ENCODE measurements around the gene LRRC4C.
"Not testable (repeated sequence)": the region's sequence is repeated elsewhere in the genome, so short reads cannot be mapped to it uniquely, and the experiment has no call there.

Gene LRRC4C

DNA sequence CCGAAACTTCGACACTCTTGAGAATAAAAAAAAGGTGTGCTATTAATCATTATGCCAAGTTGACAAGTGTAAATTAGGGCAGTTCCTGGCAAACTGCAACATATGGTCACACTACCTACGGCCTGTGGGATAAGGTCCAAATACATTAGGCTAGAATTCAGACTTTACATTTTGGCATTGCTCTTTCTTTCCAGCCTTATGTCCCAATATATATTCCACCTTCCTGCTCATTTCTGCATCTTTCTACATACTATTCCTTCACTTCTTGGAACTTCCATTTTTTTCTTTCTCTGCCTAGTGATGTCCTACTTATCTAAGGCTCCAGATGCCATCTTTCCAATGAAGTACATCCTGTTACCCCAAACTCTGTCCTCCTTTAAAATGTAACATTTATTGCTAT, 577.2 kb downstream of the LRRC4C start:
- TF ChIP-seq, protein P1, sequence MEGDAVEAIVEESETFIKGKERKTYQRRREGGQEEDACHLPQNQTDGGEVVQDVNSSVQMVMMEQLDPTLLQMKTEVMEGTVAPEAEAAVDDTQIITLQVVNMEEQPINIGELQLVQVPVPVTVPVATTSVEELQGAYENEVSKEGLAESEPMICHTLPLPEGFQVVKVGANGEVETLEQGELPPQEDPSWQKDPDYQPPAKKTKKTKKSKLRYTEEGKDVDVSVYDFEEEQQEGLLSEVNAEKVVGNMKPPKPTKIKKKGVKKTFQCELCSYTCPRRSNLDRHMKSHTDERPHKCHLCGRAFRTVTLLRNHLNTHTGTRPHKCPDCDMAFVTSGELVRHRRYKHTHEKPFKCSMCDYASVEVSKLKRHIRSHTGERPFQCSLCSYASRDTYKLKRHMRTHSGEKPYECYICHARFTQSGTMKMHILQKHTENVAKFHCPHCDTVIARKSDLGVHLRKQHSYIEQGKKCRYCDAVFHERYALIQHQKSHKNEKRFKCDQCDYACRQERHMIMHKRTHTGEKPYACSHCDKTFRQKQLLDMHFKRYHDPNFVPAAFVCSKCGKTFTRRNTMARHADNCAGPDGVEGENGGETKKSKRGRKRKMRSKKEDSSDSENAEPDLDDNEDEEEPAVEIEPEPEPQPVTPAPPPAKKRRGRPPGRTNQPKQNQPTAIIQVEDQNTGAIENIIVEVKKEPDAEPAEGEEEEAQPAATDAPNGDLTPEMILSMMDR (conservative IDR thresholded peaks at IDR 0.05) = no peak
- H3K27ac ChIP-seq = no peak overlapping the region

GRCh38 chr11:40879911-40880310, 579.5 kb downstream of the LRRC4C start:
- no peak overlapping the region for H3K27ac ChIP-seq
- TF ChIP-seq, protein P1 (conservative IDR thresholded peaks at IDR 0.05) = no peak

- TF ChIP-seq, protein P1 (conservative IDR thresholded peaks at IDR 0.05) = no peak
- H3K27ac ChIP-seq = no peak overlapping the region
These were observed 581.5 kb downstream of the LRRC4C start for GRCh38 chr11:40877981-40878380.

- H3K27ac ChIP-seq = no peak overlapping the region
- TF ChIP-seq, protein P1 (conservative IDR thresholded peaks at IDR 0.05) = no peak
These were observed 582.2 kb downstream of the LRRC4C start for GRCh38 chr11:40877256-40877655.

- TF ChIP-seq, protein P1 (conservative IDR thresholded peaks at IDR 0.05) = no peak
- H3K27ac ChIP-seq = no peak overlapping the region
These were observed 591.3 kb downstream of the LRRC4C start for GRCh38 chr11:40867991-40868632.

DNA sequence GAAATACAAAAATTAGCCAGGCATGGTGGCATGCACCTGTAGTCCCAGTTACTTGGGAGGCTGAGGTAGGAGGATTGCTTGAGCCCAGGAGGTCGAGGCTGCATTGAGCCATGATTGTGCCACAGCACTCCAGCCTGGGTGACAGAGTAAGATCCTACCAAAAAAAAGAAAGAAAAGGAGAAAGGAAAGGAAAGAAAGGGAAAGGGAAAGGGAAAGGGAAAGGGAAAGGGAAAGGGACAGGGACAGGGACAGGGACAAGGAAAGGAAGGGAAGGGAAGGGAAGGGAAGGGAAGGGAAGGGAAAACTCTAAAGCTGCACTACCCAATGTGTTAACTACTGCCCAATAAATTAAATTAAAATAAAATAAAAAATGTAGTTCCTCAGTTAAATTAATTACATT, 601.7 kb downstream of the LRRC4C start:
- H3K27ac ChIP-seq = not testable (repeated sequence)

DNA sequence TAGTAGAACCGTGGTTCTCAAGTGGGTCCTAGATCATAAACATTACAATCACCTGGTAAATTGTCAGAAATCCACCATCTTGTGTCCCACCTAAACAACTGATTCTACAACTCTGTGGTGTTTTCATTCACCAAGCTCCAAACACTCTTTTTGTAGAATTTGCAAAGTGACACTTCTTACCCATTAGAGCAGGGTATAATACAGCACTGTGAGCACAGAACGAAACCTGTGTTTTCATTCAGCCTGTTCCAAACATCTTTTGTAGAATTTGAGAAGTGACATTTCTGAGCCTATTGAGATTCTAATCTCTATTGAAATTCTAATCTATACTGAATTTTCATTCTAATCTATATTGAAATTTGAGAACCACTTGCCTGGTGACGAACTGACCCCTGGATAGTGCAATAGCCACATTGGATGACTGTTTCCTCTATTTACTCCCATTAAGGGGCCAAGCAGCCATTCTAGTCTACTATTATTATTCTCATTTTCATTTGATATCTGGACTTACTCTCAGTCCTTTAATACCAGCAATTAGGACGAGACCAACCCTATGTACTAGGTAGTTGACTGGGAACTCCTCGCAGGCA, 616.6 kb downstream of the LRRC4C start:
- no peak overlapping the region for H3K27ac ChIP-seq
- TF ChIP-seq, protein P1 (conservative IDR thresholded peaks at IDR 0.05) = no peak

GRCh38 chr11:40841231-40841630, 618.2 kb downstream of the LRRC4C start:
- no peak overlapping the region for H3K27ac ChIP-seq
- TF ChIP-seq, protein P1 (conservative IDR thresholded peaks at IDR 0.05) = no peak
